22Rv1 (cell line): Measurements from ENCODE around the gene MAMLD1.

Source experiments
- H3K27ac ChIP-seq: fragments of 450-650 bp; 2 replicates; pipeline ENCODE4 v1.5.1; 2017
- CTCF ChIP-seq: fragments of 450-650 bp; IDR thresholded peaks from 2 replicates; pipeline ENCODE4 v1.5.1; 2017; ENCODE audit warnings: mild to moderate bottlenecking
- ZFX ChIP-seq: fragments of 450-650 bp; IDR thresholded peaks from 2 replicates; pipeline ENCODE4 v1.6.1; 2017; ENCODE audit warnings: antibody characterized with exemption, borderline replicate concordance

The MAMLD1 gene

GRCh38 chrX:150548684-150549083 lies 185.6 kb downstream of the MAMLD1 start:
- H3K27ac ChIP-seq, result no peak overlapping the region
- TF ChIP-seq CTCF (no peak), ZFX (no peak)

DNA sequence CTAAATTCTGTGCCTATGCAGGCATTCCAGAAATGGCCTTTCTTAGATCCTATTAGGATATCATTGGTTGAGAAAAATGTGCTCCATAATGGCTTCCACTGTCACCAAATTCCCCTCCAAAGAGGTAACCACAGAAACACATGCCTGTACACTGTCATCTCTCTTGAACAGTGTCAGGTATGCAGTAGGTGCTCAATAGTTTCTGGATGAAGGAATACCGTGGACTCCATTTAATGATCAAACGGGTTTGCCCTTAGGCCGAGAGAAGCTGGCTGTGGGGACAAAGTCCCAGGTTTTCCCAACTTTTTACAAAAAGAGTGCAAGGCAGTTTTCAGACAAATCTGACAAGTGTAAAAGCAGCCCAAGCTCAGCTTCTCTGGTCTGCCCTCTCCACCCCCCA lies 188.8 kb downstream of the MAMLD1 start:
- no peak overlapping the region for H3K27ac ChIP-seq
- TF ChIP-seq CTCF, result no peak
- no peak for TF ChIP-seq ZFX

DNA sequence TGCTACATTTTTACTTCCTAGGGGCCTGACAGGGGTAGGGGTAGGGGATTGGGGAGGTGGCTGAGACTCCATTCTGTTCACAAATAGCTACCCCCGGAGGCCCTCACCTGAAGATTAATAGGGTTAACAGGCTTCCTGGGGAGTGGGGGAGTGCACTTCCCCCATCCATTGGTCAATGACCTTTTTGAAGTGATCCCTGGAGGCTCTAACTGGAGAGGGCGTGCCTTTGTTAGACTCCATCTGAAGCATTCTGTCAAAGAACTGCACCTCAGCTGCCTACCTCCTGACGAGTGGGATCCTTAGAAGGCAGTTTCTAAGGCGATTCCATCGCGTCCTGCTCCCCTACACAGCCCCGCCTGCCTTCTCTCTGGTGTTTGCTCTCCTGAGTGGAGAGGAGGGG lies 195.3 kb downstream of the MAMLD1 start:
- no peak overlapping the region for H3K27ac ChIP-seq

More for the DNA sequence above, 195.3 kb downstream of the MAMLD1 start:
- TF ChIP-seq CTCF (no peak), ZFX (no peak)
